HEK293 (cell line): ENCODE measurements around the gene SORL1-AS1.

Experiments used
- BCL11B ChIP-seq: fragments of 450-650 bp; formaldehyde crosslinking; IDR thresholded peaks from 2 replicates; pipeline ENCODE4 v1.5.1; 2016; ENCODE audit warnings: low read depth, missing biosample characterization, missing genetic modification characterization
- CTCF ChIP-seq: fragments of 450-650 bp; formaldehyde crosslinking; IDR thresholded peaks from 2 replicates; pipeline ENCODE4 v1.5.1; 2016; ENCODE audit warnings: missing biosample characterization, missing genetic modification characterization
- KLF10 ChIP-seq: fragments of 450-650 bp; IDR thresholded peaks from 2 replicates; pipeline ENCODE4 v1.5.1; 2018; ENCODE audit warnings: missing biosample characterization, mild to moderate bottlenecking, missing genetic modification characterization
- MYNN ChIP-seq: fragments of 450-650 bp; formaldehyde crosslinking; IDR thresholded peaks from 2 replicates; pipeline ENCODE4 v1.5.1; 2016; ENCODE audit warnings: missing biosample characterization, missing genetic modification characterization, borderline replicate concordance
- REST ChIP-seq: fragments of 450-650 bp; formaldehyde crosslinking; IDR thresholded peaks from 2 replicates; pipeline ENCODE4 v1.5.1; 2016; ENCODE audit warnings: missing biosample characterization, missing genetic modification characterization
- ZNF202 ChIP-seq: fragments of 450-650 bp; formaldehyde crosslinking; IDR thresholded peaks from 2 replicates; pipeline ENCODE4 v1.5.1; 2016; ENCODE audit warnings: missing biosample characterization, missing genetic modification characterization, borderline replicate concordance
- ZNF558 ChIP-seq: fragments of 450-650 bp; formaldehyde crosslinking; IDR thresholded peaks from 2 replicates; pipeline ENCODE4 v1.5.1; 2016; ENCODE audit warnings: missing biosample characterization, missing genetic modification characterization
- ZNF629 ChIP-seq: fragments of 450-650 bp; formaldehyde crosslinking; IDR thresholded peaks from 2 replicates; pipeline ENCODE4 v1.5.1; 2017; ENCODE audit warnings: missing biosample characterization, missing genetic modification characterization
- ZNF670 ChIP-seq: fragments of 450-650 bp; formaldehyde crosslinking; IDR thresholded peaks from 2 replicates; pipeline ENCODE4 v1.5.1; 2016; ENCODE audit warnings: missing biosample characterization, missing genetic modification characterization, low read depth
- ZNF747 ChIP-seq: fragments of 450-650 bp; formaldehyde crosslinking; IDR thresholded peaks from 2 replicates; pipeline ENCODE4 v1.5.1; 2016; ENCODE audit warnings: missing biosample characterization, missing genetic modification characterization
- ZNF777 ChIP-seq: fragments of 450-650 bp; formaldehyde crosslinking; IDR thresholded peaks from 2 replicates; pipeline ENCODE4 v1.5.1; 2017; ENCODE audit warnings: missing biosample characterization, missing genetic modification characterization, borderline replicate concordance
- TF ChIP-seq, protein P1 (sequence below): fragments of 450-650 bp; formaldehyde crosslinking; IDR thresholded peaks from 2 replicates; pipeline ENCODE4 v1.5.1; 2016; ENCODE audit warnings: missing biosample characterization, missing genetic modification characterization, low read depth

DNA sequence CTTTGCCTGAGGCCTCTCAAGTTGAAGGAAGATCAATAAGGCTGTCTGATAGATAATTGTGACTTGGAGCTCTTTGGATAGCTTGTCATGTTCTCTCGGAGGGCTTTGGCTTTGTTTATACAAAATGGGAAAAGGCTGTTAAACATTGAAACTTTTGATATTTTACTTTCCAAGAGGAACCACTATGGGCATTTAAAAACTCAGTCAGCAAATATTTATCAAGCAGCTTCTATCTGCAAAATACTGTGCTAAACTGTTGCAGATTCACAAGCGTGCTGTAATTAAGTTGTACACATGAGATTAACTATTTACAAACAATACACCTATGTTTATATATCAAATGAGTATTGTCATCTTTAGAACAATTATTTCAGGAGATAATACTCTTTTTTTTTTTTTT is 35.2 kb downstream of the SORL1-AS1 start:
- TF ChIP-seq ZNF629 (tag by site-specific recombination) (no peak), CTCF (no peak), KLF10 (tag by site-specific recombination) (no peak), ZNF670 (tag by site-specific recombination) (no peak), ZNF202 (no peak), ZNF777 (no peak), ZNF558 (no peak), ZNF747 (tag by site-specific recombination) (no peak), REST (tag by site-specific recombination) (no peak), MYNN (no peak), BCL11B (no peak)
- TF ChIP-seq, protein P1, sequence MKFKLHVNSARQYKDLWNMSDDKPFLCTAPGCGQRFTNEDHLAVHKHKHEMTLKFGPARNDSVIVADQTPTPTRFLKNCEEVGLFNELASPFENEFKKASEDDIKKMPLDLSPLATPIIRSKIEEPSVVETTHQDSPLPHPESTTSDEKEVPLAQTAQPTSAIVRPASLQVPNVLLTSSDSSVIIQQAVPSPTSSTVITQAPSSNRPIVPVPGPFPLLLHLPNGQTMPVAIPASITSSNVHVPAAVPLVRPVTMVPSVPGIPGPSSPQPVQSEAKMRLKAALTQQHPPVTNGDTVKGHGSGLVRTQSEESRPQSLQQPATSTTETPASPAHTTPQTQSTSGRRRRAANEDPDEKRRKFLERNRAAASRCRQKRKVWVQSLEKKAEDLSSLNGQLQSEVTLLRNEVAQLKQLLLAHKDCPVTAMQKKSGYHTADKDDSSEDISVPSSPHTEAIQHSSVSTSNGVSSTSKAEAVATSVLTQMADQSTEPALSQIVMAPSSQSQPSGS (tag by site-specific recombination): no peak
